Hematopoietic multipotent progenitor cell treated with erythropoietin and hydrocortisone succinate and interleukin-3 and kit ligand, for 15 days (in vitro differentiated cells): Measurements from ENCODE around the gene MAGEA2B.
"Not testable (repeated sequence)": the region's sequence is repeated elsewhere in the genome, so short reads cannot be mapped to it uniquely, and the experiment has no call there.

ENCODE experiments used
- DNase-seq: peaks from one replicate; pipeline ENCODE4 v3.0.0-alpha.2; 2015; ENCODE audit warnings: low spot score

The MAGEA2B gene

DNA sequence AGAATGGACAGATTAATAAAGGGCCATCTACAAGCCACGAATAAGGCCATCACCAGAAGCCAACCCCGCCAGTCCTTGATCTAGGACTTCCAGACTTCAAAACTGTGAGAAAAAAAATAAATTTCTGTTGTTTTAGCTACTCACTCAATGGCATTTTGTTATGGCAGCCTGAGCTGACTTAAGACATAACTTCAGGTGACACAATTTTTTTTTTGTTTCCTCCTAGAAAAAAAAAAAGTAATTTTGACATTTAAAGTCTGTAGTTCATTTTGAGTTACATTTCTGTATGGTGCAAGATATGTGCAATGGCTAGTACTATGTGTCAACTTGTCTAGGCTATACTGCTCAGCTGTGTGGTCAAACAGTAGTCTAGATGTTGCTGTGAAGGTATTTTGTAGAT lies 44.5 kb downstream of the MAGEA2B start, which contains the start of gene CSAG3:
Gene CSAG3 (plus strand): TSS at position 301 of the 400 bp plus-strand sequence.
- DNase-seq: not testable (repeated sequence)

DNA sequence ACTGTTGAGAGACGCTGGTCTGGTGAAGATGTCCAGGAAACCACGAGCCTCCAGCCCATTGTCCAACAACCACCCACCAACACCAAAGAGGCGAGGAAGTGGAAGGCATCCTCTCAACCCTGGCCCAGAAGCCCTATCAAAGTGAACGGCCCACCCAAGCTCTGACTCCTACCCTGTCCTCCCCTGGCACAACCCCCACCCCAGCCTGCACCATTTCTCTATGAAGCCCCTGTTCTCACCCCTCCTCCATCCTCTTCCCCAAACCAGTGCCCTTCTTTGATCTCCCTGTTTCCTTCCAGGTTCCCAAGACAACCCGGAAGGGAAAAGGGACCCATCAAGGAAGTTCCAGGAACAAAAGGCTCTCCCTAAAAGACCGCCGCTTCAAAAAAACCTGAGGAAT lies 45.1 kb downstream of the MAGEA2B start:
- not testable (repeated sequence) for DNase-seq

DNA sequence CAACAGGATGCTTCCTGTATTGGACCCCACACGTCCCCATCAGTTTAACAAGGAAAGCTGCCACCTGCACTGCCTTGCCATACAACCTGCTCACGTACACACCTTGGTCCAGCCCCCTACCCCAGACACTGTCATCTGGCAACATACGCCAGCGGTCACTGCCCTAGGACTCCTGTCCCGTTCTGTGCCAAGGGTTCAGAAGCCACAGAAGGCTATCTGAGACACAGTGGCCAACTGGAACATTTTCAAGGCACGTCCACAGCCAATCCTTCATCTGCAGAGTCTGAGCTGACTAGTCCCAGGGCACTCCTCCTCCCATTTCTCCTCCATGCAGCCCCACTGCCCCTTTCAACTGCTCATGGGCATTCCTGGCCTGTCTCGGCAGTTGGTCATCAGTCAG lies 47.2 kb downstream of the MAGEA2B start:
- DNase-seq: not testable (repeated sequence)

DNA sequence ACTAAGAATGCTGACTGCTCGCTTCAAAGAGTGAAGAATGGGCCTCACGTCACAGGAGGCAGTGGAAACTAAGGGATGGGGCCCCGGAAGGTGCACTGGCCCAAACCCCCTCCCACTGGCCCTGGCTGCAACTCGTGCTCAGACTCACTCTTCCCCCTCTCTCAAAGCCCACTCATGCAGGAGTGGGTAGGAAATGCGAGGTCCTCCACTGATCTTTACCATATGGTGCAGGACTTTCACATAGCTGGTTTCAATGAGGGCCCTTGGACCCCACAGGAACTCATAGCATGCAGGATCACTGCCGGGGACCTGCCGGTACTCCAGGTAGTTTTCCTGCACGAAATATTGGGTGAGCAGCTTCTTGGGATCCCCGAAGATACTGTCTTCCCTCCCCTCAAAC lies 52.1 kb downstream of the MAGEA2B start:
- not testable (repeated sequence) for DNase-seq
